Lower lobe of right lung (tissue), 2 donors: ENCODE data around the gene GALR2. TPM values are rescaled to one million over a fixed set of nuclear protein-coding genes. Genes with fewer than 3 reads are reported as not detected.

Experiments
- ATAC-seq, 2 donors: fragments of 200-7000 bp; cut with Tn5 transposase; one replicate each; pipeline ENCODE4 v1.9.1; 2020 to 2022; ENCODE audit warnings: mild to moderate bottlenecking in 2 of 2, moderate library complexity in 2 of 2
- DNase-seq: peaks from one replicate; pipeline ENCODE4 v3.0.0-alpha.2; 2020
- H3K27ac ChIP-seq: fragments of 200-600 bp; one replicate; pipeline ENCODE4 v1.8.0; 2022
- H3K27me3 ChIP-seq: fragments of 200-600 bp; one replicate; pipeline ENCODE4 v1.8.0; 2022; ENCODE audit warnings: low read depth
- H3K36me3 ChIP-seq: fragments of 200-600 bp; one replicate; pipeline ENCODE4 v1.8.0; 2022; ENCODE audit warnings: mild to moderate bottlenecking
- H3K4me1 ChIP-seq: fragments of 200-600 bp; one replicate; pipeline ENCODE4 v1.8.0; 2022
- H3K4me3 ChIP-seq: fragments of 200-600 bp; one replicate; pipeline ENCODE4 v1.8.0; 2022; ENCODE audit warnings: mild to moderate bottlenecking
- H3K9me3 ChIP-seq: fragments of 200-600 bp; one replicate; pipeline ENCODE4 v1.8.0; 2022
- CTCF ChIP-seq: fragments of 200-600 bp; IDR thresholded peaks from one replicate; pipeline ENCODE4 v1.8.0; 2022; ENCODE audit warnings: antibody characterized with exemption, mild to moderate bottlenecking
- intact Hi-C: fragments of 100-400 bp; cut with DNase I; formaldehyde crosslinking; loops from one replicate; pipeline ENCODE4 v1.11.0; 2022
- long read RNA-seq: library from polyadenylated mRNA; unstranded; transcript quantifications from one replicate; pipeline ENCODE4 v2.0.0, GENCODE V29; 2021
- total RNA-seq: library from RNA; stranded (reverse); fragmentation: NEBNext Ultra II Directional; extraction: Animal tissue kit (Norgen Biotek cat#: 25700); gene quantifications from one replicate; pipeline ENCODE4 v1.2.1, GENCODE V29; 2021
- donor health status: DM: no; HTN: yes; CAD: no; lungs with severe emphysema.

Gene GALR2
- total RNA-seq, result not detected
- long read RNA-seq, result 0 reads

- intact Hi-C loops, result no loop called here
- ATAC-seq (no peak), DNase-seq (no peak)
- TF ChIP-seq CTCF, result no peak
- Histone ChIP-seq H3K36me3 (peaks cover 7% of the 10 kb centered on the region), H3K27ac (no peak within 1 kb of the TSS), H3K4me1 (peaks cover 61% of the 10 kb centered on the region), H3K27me3 (peaks cover 62% of the 10 kb centered on the region), H3K4me3 (peak within 1 kb of the TSS; percentile 21), H3K9me3 (no peaks in the 10 kb centered on the region)
Measured at GRCh38 chr17:76074390-76075363, at the start of gene GALR2. Gene GALR2 (plus strand): TSS chr17:76074781. CDS start chr17:76074884, 103 bp downstream.

- no peak for DNase-seq
- no peaks in the 10 kb centered on the region for H3K27me3 ChIP-seq
- intact Hi-C loops, result no loop called here
Measured at GRCh38 chr17:76025294-76025693, 49.3 kb upstream of the GALR2 start.

GRCh38 chr17:76026714-76027158 is 47.8 kb upstream of the GALR2 start:
- intact Hi-C loops, result no loop called here
- ATAC-seq (peak; percentile 85 to 88), DNase-seq (peak; percentile 69)
- Histone ChIP-seq H3K4me3 (peak overlapping the region; percentile 52), H3K36me3 (peaks cover 16% of the 10 kb centered on the region), H3K9me3 (no peaks in the 10 kb centered on the region), H3K4me1 (peaks cover 9% of the 10 kb centered on the region), H3K27ac (peak overlapping the region; percentile 73), H3K27me3 (no peaks in the 10 kb centered on the region)
- peak; percentile 31 for TF ChIP-seq CTCF

More at GRCh38 chr17:76025294-76025693, 49.3 kb upstream of the GALR2 start:
- peaks cover 9% of the 10 kb centered on the region for H3K4me1 ChIP-seq
- ATAC-seq, result no peak
- H3K9me3 ChIP-seq, result no peaks in the 10 kb centered on the region
- H3K4me3 ChIP-seq, result peak overlapping the region; percentile 52
- H3K36me3 ChIP-seq, result peaks cover 20% of the 10 kb centered on the region
- TF ChIP-seq CTCF, result no peak
- H3K27ac ChIP-seq, result no peak overlapping the region

GRCh38 chr17:76027159-76027839 is 47.3 kb upstream of the GALR2 start, which contains the start of gene EVPL:
Gene EVPL (minus strand): TSS chr17:76027306. CDS start chr17:76027198, 108 bp downstream.
- H3K27me3 ChIP-seq, result no peaks in the 10 kb centered on the region
- peak; percentile 92 for DNase-seq
- peaks cover 9% of the 10 kb centered on the region for H3K4me1 ChIP-seq
- ATAC-seq, result peak; percentile 94 to 95
- H3K27ac ChIP-seq, result peak within 1 kb of the TSS; percentile 73
- peaks cover 11% of the 10 kb centered on the region for H3K36me3 ChIP-seq
- H3K4me3 ChIP-seq, result peak within 1 kb of the TSS; percentile 52
- TF ChIP-seq CTCF, result no peak
- no peaks in the 10 kb centered on the region for H3K9me3 ChIP-seq
- intact Hi-C loops, result no loop called here

GRCh38 chr17:76032073-76032779 is 42.4 kb upstream of the GALR2 start:
- Histone ChIP-seq H3K4me3 (no peak overlapping the region), H3K4me1 (peaks cover 9% of the 10 kb centered on the region), H3K27me3 (no peaks in the 10 kb centered on the region), H3K27ac (no peak overlapping the region), H3K9me3 (no peaks in the 10 kb centered on the region), H3K36me3 (no peaks in the 10 kb centered on the region)
- no peak for TF ChIP-seq CTCF
- no peak for ATAC-seq
- intact Hi-C loops, result no loop called here
- no peak for DNase-seq
